Ovary (tissue), 3 donors: Measurements from ENCODE around the gene OR2AG1.

Experiments used
- CTCF ChIP-seq, 3 donors: fragments of 450-650 bp in 2 of 3; fragments of 200-600 bp in 1 of 3; IDR thresholded peaks; one replicate each; pipeline versions ENCODE4 v1.5.1 to v1.8.0; 2016 to 2022; ENCODE audit warnings: antibody characterized with exemption in 3 of 3, mild to moderate bottlenecking in 1 of 3
- EP300 ChIP-seq: sonication (generic); formaldehyde crosslinking; IDR thresholded peaks from one replicate; pipeline ENCODE4 v1.6.1; 2017; ENCODE audit warnings: antibody characterized with exemption
- POLR2A ChIP-seq: fragments of 450-650 bp; IDR thresholded peaks from one replicate; pipeline ENCODE4 v1.6.1; 2017; ENCODE audit warnings: antibody characterized with exemption, mild to moderate bottlenecking, moderate library complexity
- donor health status: DM: no; HTN: no; CAD: no.

GRCh38 chr11:6817694-6818093 lies 34.9 kb downstream of the OR2AG1 start:
- TF ChIP-seq CTCF (IDR thresholded peaks at IDR 0.05) (no peak), POLR2A (no peak), EP300 (no peak)
